ENCODE measurements around the gene MVK. TPM values are rescaled to one million over a fixed set of nuclear protein-coding genes. Genes with fewer than 3 reads are reported as not detected.

MVK gene
- total RNA-seq (2022; extraction: Qiagen RNA extraction; ENCODE audit: low read depth) = 6.2 to 9.2 TPM (median 9.1 TPM) in 5 replicates

GRCh38 chr12:109573029-109573913 is at the start of gene MVK, which contains the start of gene MMAB:
MVK (plus strand) TSS chr12:109573794; CDS start chr12:109574823, 1,029 bp downstream.
MMAB (minus strand) TSS chr12:109573504; CDS start chr12:109573480, 24 bp downstream.

Other genes with a start within 250 kb of the MVK start
- gene MYO1H, start 225.9 kb upstream of the MVK start, total RNA-seq (2022; extraction: Qiagen RNA extraction; ENCODE audit: low read depth) = not detected in 5 replicates
- 45.7 to 58.4 TPM (median 47.7 TPM) in 5 replicates for gene KCTD10, start 96.5 kb upstream of the MVK start, total RNA-seq (2022; extraction: Qiagen RNA extraction; ENCODE audit: low read depth)
- 12.4 to 14.6 TPM (median 13.3 TPM) in 5 replicates for gene UBE3B, start 96.2 kb upstream of the MVK start, total RNA-seq (2022; extraction: Qiagen RNA extraction; ENCODE audit: low read depth)
- 27.9 to 34.8 TPM (median 30.8 TPM) in 5 replicates for gene MMAB, start 290 bp upstream of the MVK start, total RNA-seq (2022; extraction: Qiagen RNA extraction; ENCODE audit: low read depth)
- 3.5 to 5.7 TPM (median 5.1 TPM) in 5 replicates for gene FAM222A, start 140.0 kb downstream of the MVK start, total RNA-seq (2022; extraction: Qiagen RNA extraction; ENCODE audit: low read depth)

Measured in A549 treated with GW870086 at 1 μM for 4 hours (cell line).